HG03442 (cell line): ENCODE results near the gene FUT7.
"Not testable (repeated sequence)": the region's sequence is repeated elsewhere in the genome, so short reads cannot be mapped to it uniquely, and the experiment has no call there.

Experiments used
- ATAC-seq: cut with Tn5 transposase; IDR thresholded peaks from one replicate; pipeline ENCODE4 v1.9.1; 2021; ENCODE audit warnings: mild to moderate bottlenecking, moderate library complexity; ENCODE audit not compliant: unreplicated experiment

The FUT7 gene

GRCh38 chr9:137066096-137066861 lies 34.4 kb upstream of the FUT7 start:
- no peak for ATAC-seq

DNA sequence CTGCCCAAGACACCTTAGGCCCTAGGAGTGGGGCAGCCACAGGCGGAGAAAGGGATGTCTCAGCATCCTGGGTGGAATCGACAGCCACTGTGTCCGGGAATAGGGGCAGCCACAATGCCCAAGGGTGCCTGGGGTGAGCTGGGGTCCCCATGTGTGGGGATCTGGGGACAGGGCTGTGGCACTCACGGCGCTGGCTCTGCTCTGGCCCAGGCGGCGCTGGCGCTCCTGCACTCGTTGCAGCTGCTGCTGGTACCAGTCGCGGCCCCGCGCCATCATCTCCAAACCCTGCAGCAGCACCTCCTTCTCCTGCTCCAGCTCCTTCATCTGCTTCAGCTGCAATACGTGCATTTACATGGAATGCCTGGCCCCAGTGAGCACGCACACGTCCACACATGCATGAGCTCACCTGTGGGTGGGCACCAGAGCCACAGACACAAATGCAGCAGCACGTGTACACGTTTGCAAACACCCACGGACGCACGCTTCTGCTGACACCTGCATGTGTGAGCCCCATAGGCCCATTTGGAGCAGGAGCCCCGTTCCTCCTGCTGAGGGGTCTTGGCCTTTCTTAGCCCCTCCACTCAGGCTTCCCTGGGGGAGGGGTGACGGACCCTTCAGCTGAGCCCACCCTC lies 33.6 kb upstream of the FUT7 start:
- ATAC-seq: no peak

- no peak for ATAC-seq
These were observed 32.9 kb upstream of the FUT7 start for GRCh38 chr9:137064880-137065164.

DNA sequence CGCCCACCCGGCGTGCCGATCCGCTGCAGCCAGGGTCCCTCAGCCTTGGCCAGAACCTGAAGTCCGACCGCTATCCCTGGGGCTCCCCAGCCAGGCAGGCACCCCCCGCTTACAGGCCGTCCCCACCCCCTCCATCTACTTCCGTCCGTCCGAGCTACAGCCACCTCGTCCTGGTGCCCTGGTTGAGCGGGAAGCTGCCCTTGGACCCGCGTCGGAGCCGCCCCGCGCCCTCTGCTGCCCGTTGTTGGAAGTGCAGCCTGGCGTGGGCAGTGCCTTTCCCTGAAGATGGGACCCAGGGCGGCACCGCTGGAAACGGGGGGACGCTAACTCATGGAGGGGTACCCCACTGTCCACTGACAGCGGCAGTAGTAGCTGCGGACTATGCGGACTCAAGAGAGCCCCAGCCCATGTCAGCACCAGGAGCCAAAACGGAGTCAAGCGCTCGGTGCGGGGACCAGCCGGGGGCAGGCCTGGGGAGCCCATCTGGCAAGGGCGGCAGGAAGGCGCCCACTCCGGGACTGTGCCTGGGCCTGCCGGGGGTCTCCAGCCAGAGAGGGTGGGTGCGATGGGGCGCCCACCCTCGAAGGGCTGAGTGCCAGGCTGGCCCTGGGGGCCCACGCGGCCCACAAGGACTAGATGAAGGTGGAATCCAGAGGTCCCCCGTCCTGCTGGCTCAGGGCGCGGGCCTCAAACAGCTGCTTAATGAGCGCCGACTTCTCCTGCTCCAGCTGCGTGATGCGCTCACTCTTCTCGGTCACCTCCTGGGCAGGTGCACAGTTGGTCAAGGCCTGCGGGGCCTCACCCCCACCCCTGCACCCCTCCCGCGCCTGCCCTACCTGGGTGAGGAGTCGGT lies 32.4 kb upstream of the FUT7 start:
- no peak for ATAC-seq

DNA sequence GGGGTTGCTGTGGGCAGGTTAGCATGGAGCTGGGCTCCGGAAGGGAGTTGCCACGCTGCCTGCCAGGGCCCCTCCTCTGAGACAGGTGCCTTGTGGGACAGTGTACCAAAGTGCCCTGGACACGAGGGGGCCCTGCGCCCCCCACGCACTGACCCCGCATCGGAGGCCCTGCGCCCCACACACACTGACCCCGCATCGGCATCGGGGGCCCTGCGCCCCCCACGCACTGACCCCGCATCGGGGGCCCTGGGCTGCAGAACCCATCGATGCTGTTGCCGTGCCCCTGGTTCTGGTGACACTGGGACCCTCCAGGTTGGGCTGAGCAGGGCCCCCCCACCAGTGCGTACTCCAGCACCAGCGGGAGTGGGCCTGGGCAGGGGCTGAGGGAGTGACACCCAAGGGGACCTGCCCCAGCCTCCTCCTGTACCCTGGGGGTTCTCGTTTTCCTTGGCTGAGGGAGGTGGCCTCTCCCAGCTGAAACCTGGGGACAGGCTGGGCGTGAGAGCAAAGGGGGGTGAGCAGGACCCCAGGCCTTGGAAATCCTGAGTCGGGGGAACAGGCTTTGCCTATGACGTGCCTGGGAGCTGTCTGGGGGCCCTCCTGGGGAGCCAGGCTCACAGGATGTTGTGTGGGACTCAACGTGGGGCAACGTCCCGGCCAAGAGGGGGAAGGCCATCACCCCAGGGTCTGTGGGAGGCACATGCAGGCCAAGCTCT lies 31.6 kb upstream of the FUT7 start:
- no peak for ATAC-seq

- not testable (repeated sequence) for ATAC-seq
These were observed 30.9 kb upstream of the FUT7 start for GRCh38 chr9:137062798-137063197.

- no peak for ATAC-seq
These were observed 30.5 kb upstream of the FUT7 start for GRCh38 chr9:137062384-137062783.

- no peak for ATAC-seq
These were observed 26.8 kb upstream of the FUT7 start for GRCh38 chr9:137058521-137059234.

- ATAC-seq: no peak
These were observed 25.7 kb upstream of the FUT7 start for GRCh38 chr9:137057545-137057944.

DNA sequence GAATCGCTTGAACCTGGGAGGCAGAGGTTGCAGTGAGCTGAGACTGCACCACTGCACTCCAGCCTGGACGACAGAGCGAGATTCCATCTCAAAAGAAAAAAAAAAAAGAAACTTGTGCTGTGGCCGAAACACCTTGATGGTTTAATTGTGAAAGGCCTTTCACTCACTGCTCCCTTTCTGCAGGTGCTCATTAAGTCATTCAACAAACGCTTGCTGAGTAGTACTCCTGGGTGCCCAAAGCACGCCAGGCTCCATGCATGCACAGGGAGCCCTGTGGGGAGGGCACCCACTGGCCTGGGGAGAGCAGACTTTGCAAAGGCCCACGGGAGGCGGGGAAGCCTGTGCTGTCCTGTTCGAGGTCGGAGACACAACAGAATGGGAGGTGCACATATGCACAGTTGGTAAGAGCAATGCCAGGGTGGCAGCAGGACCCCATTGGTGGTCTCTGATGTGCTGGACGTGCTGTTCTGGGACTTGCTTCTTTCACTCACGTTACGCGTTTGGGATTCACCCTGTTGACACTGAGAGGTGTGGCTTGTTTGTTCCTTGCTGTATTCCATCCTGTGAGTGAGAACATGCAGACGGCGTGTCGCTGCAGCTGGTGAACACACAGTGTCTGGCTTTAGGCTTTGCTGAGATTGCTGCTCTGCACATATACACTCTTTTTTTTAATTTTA lies 25.0 kb upstream of the FUT7 start:
- ATAC-seq: no peak

DNA sequence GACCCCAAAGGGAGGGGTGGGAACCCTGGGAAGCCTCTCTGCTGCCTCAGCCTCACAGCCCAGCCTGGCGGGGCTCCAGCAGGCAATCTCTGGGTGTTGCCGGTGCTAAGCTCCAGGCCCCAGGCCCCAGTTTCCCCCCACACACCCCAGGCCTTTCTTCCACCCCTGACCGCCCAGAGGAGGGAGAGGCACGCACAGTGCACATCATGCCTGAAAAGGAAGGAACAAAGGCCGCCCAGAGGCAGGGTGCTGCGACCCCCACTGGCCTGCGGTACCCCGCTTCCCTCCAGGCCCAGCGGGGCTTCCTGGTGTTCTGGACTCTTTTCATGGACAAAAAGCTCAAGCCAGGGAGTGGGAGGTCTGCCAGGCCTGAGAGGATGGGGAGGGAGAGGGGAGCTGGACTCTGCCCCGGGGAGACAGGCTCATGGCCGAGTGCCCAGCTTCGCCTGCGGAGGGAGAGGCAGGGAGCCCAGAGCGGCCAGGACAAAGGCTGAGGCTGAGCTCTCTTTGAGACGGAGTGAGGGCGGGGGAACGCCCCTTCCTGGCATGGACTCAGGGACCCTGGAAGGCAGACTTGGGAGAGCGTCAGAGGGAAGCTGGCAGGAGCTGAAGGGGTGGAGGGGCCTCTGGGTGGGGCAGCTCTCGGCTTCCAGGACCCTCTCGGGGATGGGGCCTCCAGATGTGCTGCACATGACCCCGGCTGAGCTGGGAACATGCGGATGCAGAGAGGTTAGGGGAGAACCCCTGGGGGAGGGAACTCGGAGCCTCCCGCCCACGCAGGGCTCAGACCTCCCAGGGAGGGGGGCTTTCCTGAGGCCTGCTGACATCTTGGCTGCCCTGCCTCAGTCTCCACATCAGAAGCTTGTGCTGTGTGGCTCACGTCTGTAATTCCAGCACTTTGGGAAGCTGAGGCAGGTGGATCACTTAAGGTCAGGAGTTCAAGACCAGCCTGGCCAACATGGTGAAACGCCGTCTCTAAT lies 23.8 kb upstream of the FUT7 start:
- ATAC-seq: no peak

GRCh38 chr9:137054932-137055384 lies 23.1 kb upstream of the FUT7 start:
- no peak for ATAC-seq

DNA sequence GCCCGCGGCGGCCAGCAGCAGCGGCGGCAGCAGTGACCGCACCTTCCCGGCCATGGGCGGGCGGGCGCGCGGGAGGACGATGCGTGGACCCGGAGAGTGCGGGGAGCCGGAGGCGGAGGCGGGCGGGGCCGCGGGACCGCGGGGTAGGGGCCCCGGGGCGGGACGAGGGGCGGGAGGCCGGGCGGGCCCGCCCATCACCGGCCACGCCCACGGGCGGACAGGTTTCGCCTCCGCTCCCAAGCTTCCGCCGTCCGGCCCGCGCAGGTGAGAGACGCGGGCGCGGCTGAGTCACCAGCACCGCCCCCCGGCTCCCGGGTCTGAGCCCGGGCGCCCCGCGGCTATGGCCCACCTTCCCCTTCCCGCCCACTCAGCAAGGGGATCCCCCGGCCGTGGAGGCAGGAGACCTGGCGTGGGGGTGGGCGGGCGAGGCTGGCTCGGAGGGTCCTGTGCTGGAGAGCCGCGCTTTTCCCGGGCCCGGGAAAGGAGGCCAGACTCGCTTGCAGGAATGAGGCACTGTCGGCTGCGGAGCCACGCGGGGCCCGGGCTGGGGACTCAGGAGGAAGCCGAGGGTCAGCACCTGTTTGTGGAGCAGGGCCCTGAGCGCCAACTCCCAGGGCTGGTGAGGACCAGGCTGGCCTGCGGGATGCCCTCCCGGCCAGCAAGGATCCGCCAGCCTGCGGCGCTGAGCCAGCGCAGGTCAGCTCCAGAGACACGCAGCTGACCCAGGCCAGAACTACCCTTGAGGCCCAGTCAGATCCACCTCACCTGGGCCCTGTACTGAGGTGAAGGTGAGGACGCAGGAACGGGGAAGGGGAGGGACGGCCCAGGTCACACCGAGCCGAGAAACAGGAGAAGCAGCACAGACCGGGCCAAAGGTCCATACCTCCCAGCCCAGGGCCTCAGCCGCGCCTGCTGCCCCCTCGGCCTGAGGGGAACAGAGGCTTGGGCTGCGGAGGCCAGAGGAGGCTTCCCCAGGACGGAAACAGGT lies 22.4 kb upstream of the FUT7 start, which contains the start of gene ENTPD2:
ENTPD2 (minus strand) TSS at position 118 of the 988 bp plus-strand sequence; CDS start at position 54, 64 bp downstream.
- ATAC-seq: no peak

GRCh38 chr9:137052998-137053943 lies 21.4 kb upstream of the FUT7 start:
- ATAC-seq: no peak

GRCh38 chr9:137052293-137052692 lies 20.4 kb upstream of the FUT7 start:
- ATAC-seq: no peak

DNA sequence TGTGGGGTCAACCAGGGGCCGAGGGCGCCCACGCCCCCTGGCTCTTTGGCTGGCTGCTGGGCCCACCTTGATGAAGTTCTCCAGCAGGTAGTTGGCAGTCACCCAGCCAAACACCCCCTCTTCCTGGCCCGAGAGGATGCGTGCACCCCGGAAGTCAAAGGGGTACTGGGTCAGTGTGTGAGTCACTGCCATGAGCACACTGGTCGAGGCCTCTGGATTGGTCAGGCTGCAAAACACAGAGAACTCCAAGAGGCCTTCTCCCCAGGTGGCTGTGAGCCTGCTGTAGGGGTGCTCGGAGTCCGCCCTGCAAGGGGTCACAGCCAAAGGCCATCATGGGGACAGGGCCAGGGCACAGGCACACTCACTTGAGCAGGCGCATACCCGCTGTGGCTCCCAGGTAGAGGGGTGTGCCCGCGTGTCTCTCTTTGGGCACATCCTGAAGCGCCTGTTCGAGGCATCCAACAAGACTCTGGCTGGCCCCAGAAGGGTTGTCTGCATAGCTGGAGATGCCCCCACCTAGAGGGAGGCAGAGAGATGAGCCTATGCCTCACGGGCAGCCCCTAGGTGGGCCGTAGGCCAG lies 19.3 kb upstream of the FUT7 start:
- no peak for ATAC-seq
